ENCODE results near the gene ARHGAP22. TPM values are rescaled to one million over a fixed set of nuclear protein-coding genes. Genes with fewer than 3 reads are reported as not detected.

The ARHGAP22 gene
- total RNA-seq, 3 donors from 2014 or later (not counting 1 experiment from before 2014, with no cell fraction given) = 0.21 to 0.40 TPM; not detected in 1

DNA sequence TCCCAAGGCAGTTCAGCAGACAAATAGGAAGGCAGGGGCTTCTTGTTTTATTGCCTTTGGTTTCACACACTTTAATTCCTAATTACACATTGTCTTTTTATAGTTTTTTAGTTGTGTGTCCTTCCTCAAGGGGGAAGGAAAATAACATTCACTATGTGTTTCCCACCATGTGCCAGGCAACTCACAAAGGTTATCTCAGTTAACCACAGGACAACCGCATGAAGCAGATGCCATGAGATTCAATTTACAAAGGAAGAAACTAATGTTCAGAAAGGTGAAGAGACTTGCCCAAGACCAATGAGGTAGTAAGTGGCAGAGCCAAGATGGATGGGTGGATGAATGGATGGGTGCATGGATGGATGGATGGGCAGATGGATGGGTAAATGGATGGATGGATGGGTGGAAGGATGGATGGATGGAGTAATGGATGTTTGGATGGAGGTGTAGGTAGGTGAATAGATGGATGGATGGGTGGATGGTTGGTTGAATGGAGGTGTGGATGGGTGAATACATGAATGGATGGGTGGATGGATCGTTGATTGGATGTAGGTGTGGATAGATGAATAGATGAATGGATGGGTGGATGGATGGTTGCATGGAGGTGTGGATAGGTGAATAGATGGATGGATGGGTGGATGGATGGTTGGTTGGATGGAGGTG is 77.9 kb downstream of the ARHGAP22 start:
- H3K36me3 Mint-ChIP-seq = no peaks in the 10 kb centered on the region
- Histone ChIP-seq H3K4me3 (ENCODE audit: low read length) (no peak overlapping the region), H3K27me3 (ENCODE audit: control insufficient read depth, insufficient read depth, low read length) (peaks cover 10% of the 10 kb centered on the region), H3K9me3 (ENCODE audit: control insufficient read depth, insufficient read depth, low read length) (no peaks in the 10 kb centered on the region), H3K36me3 (ENCODE audit: control insufficient read depth, insufficient read depth, low read length) (no peaks in the 10 kb centered on the region), H3K27ac (ENCODE audit: low read length) (no peak overlapping the region), H3K4me1 (ENCODE audit: control insufficient read depth, insufficient read depth, low read length) (peaks cover 6% of the 10 kb centered on the region)
- no peak overlapping the region for H3K27ac Mint-ChIP-seq
- DNase-seq = no peak
- ATAC-seq = no peak
- WGBS (ENCODE audit: insufficient coverage) = 82% methylated on average over 2 of the region's 2 CpGs
- intact Hi-C loops (cut with micrococcal nuclease) = no loop called here
- H3K27me3 Mint-ChIP-seq (ENCODE audit: low read depth in 2 of 2) = peaks cover 40% of the 10 kb centered on the region in 2 donors
- H3K4me3 Mint-ChIP-seq = no peak overlapping the region
- peaks cover 3 to 5% of the 10 kb centered on the region in 2 donors for H3K9me3 Mint-ChIP-seq
- no peaks in the 10 kb centered on the region for H3K4me1 Mint-ChIP-seq
- TF ChIP-seq, protein P1, sequence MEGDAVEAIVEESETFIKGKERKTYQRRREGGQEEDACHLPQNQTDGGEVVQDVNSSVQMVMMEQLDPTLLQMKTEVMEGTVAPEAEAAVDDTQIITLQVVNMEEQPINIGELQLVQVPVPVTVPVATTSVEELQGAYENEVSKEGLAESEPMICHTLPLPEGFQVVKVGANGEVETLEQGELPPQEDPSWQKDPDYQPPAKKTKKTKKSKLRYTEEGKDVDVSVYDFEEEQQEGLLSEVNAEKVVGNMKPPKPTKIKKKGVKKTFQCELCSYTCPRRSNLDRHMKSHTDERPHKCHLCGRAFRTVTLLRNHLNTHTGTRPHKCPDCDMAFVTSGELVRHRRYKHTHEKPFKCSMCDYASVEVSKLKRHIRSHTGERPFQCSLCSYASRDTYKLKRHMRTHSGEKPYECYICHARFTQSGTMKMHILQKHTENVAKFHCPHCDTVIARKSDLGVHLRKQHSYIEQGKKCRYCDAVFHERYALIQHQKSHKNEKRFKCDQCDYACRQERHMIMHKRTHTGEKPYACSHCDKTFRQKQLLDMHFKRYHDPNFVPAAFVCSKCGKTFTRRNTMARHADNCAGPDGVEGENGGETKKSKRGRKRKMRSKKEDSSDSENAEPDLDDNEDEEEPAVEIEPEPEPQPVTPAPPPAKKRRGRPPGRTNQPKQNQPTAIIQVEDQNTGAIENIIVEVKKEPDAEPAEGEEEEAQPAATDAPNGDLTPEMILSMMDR (IDR thresholded peaks at IDR 0.05) = no peak

DNA sequence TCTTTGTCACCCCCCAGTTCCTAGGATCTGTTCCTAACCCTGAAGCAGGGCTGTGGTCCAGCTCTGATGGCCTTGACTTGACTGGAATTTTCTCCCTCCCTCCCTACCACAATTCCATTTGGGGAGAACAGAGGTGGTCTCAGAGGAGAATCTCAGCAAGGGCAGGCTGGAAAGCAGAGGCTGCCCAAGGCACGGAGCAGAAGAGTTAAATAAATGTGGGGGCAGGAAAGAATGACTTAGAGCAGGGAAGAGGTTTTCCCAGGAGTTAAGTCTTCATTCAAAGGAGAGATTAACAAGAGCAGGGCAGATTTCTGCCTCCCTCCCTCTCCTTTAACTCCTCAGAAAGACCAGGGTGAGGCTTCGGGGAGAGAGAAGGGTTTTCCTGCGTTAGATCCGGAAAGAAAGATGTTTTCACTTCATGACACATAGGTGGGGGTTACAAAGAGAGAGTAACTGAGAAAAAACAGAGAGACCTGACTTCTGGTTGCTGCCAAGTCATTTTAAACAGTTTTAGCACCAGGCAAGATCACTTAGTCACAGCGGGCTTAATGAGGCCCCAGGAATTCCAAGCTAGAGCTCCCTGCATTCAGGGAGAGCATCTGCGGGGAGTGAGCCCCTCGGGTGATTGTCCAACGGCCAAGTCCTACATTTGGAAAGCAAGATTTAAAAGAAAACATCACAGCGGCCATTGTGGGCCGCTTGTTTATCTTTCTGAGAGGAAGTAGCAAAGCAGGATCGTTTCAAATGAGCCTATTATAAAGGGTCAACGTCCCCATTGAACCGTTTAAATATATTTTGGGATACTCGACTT is 78.7 kb downstream of the ARHGAP22 start:
- Mint-ChIP-seq H3K9me3 (peaks cover 3 to 5% of the 10 kb centered on the region in 2 donors), H3K4me1 (no peaks in the 10 kb centered on the region), H3K4me3 (no peak overlapping the region), H3K36me3 (no peaks in the 10 kb centered on the region), H3K27me3 (ENCODE audit: low read depth in 2 of 2) (peaks cover 40 to 47% of the 10 kb centered on the region in 2 donors), H3K27ac (no peak overlapping the region)
- no peaks in the 10 kb centered on the region for H3K9me3 ChIP-seq (ENCODE audit: control insufficient read depth, insufficient read depth, low read length)
- TF ChIP-seq, protein P1 (IDR thresholded peaks at IDR 0.05) = no peak
- H3K27me3 ChIP-seq (ENCODE audit: control insufficient read depth, insufficient read depth, low read length) = peaks cover 11% of the 10 kb centered on the region
- H3K4me1 ChIP-seq (ENCODE audit: control insufficient read depth, insufficient read depth, low read length) = peaks cover 6% of the 10 kb centered on the region
- no peaks in the 10 kb centered on the region for H3K36me3 ChIP-seq (ENCODE audit: control insufficient read depth, insufficient read depth, low read length)
- WGBS (ENCODE audit: insufficient coverage) = 84% methylated on average over 14 of the region's 14 CpGs
- no peak overlapping the region for H3K4me3 ChIP-seq (ENCODE audit: low read length)
- H3K27ac ChIP-seq (ENCODE audit: low read length) = no peak overlapping the region
- intact Hi-C loops (cut with micrococcal nuclease) = no loop called here
- DNase-seq = no peak
- no peak for ATAC-seq

DNA sequence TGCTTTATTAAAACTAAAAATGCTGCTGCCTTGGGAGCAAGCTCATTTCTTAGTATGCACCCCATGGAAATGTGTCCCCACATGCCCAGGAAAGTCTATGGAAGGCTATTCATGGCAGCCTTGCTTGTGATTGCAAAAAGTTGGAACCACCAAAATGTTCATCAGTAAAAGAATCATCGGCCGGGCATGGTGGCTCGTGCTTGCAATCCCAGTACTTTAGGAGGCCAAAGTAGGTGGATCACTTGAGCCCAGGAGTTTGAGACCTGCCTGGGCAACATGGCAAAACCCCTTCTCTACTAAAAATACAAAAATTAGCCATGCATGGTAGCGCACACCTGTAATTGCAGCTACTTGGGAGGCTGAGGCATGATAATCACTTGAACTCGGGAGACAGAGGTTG is 79.8 kb downstream of the ARHGAP22 start:
- Mint-ChIP-seq H3K9me3 (peaks cover 3 to 5% of the 10 kb centered on the region in 2 donors), H3K36me3 (no peaks in the 10 kb centered on the region), H3K27ac (no peak overlapping the region), H3K4me1 (peaks cover under 1 to 2% of the 10 kb centered on the region in 2 donors), H3K27me3 (ENCODE audit: low read depth in 2 of 2) (peaks cover 46 to 58% of the 10 kb centered on the region in 2 donors), H3K4me3 (no peak overlapping the region)
- Histone ChIP-seq H3K4me1 (ENCODE audit: control insufficient read depth, insufficient read depth, low read length) (peaks cover 7% of the 10 kb centered on the region), H3K27me3 (ENCODE audit: control insufficient read depth, insufficient read depth, low read length) (peaks cover 14% of the 10 kb centered on the region), H3K36me3 (ENCODE audit: control insufficient read depth, insufficient read depth, low read length) (no peaks in the 10 kb centered on the region), H3K27ac (ENCODE audit: low read length) (no peak overlapping the region), H3K4me3 (ENCODE audit: low read length) (no peak overlapping the region), H3K9me3 (ENCODE audit: control insufficient read depth, insufficient read depth, low read length) (no peaks in the 10 kb centered on the region)
- intact Hi-C loops (cut with micrococcal nuclease) = no loop called here
- TF ChIP-seq, protein P1 (IDR thresholded peaks at IDR 0.05) = no peak
- ATAC-seq = no peak
- DNase-seq = no peak
- 86% methylated on average over 5 of the region's 5 CpGs for WGBS (ENCODE audit: insufficient coverage)
